AG09319 (cell line): ENCODE results near the gene GPR132.

Experiments
- DNase-seq: peaks from one replicate; pipeline ENCODE4 v3.0.0-alpha.2; 2010; ENCODE audit warnings: low read depth; ENCODE audit errors: extremely low read depth
- TF ChIP-seq, protein P1 (sequence below): IDR thresholded peaks from 2 replicates; pipeline ENCODE4 v1.5.1; 2011; ENCODE audit warnings: low read depth, mild to moderate bottlenecking, inconsistent platforms, low read length, moderate library complexity

The GPR132 gene

DNA sequence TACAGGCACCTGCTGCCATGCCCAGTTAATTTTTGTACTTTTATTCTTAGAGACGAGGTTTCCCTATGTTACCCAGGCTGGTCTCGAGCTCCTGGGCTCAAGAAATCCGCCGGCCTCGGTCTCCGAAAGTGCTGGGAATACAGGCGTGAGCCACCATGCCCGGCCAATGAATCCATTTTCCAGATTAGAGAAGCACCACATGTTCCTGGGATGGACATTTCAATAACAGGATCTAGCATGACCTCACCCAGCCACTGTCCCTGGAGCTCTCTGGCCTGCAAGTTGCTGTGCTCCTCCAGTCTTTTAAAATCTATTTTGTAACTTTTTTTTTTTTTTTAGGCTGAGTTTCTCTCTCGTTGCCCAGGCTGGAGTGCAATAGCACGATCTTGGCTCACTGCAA, 2.2 kb downstream of the GPR132 start:
- TF ChIP-seq, protein P1, sequence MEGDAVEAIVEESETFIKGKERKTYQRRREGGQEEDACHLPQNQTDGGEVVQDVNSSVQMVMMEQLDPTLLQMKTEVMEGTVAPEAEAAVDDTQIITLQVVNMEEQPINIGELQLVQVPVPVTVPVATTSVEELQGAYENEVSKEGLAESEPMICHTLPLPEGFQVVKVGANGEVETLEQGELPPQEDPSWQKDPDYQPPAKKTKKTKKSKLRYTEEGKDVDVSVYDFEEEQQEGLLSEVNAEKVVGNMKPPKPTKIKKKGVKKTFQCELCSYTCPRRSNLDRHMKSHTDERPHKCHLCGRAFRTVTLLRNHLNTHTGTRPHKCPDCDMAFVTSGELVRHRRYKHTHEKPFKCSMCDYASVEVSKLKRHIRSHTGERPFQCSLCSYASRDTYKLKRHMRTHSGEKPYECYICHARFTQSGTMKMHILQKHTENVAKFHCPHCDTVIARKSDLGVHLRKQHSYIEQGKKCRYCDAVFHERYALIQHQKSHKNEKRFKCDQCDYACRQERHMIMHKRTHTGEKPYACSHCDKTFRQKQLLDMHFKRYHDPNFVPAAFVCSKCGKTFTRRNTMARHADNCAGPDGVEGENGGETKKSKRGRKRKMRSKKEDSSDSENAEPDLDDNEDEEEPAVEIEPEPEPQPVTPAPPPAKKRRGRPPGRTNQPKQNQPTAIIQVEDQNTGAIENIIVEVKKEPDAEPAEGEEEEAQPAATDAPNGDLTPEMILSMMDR, result no peak

DNA sequence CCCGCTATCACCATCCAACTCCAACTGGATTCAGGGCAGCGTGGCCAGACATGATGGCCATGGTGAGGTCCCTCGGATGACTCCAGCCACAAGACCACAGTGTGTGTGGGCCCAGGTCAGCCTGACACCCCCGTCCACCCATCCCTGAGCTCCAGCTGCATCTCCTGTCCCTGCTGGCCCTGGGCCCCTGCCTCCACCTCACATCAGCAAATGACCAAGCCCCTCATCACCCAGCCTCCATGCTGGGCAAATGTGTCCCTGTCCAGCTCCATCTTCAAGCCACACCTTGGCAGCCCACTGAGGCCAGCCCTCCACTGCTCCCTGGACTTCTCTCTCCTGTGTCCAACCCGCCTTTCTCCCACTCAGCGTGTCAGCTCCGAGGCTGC, 3.2 kb downstream of the GPR132 start:
- DNase-seq, result no peak
- TF ChIP-seq, protein P1, result no peak

More for the DNA sequence above, 2.2 kb downstream of the GPR132 start:
- DNase-seq, result no peak

DNA sequence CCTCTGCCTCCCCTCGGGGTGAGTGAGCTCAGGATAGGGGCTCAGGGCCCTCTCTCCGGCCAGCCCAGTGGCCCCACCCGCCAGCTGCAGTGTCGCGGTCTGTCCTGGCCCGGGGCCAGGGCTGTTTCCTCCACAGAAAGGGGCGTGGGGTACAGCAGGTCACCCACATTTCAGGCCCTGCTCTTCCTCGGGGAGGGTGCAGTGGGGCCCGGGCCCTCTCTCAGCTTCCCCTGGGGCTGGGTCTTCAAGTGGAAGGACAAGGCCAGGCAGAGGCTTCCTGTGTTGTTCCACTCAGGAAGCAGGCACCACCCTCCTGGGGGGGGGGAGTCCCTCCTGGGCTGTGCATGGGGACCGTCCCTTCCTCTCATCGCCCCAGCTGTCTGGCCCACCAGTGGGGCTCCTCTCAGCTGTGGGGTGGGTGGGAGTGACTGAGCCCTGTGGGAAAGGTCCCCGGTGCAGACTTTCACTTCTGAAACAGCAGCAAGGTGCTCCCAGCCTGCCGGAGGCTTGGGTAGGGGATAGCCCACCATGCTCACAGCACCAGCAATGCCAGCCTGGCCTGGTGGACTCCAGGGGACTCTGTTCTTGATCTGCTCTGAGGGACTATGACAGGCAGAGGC, 3.7 kb downstream of the GPR132 start:
- TF ChIP-seq, protein P1, result no peak
- DNase-seq, result no peak

DNA sequence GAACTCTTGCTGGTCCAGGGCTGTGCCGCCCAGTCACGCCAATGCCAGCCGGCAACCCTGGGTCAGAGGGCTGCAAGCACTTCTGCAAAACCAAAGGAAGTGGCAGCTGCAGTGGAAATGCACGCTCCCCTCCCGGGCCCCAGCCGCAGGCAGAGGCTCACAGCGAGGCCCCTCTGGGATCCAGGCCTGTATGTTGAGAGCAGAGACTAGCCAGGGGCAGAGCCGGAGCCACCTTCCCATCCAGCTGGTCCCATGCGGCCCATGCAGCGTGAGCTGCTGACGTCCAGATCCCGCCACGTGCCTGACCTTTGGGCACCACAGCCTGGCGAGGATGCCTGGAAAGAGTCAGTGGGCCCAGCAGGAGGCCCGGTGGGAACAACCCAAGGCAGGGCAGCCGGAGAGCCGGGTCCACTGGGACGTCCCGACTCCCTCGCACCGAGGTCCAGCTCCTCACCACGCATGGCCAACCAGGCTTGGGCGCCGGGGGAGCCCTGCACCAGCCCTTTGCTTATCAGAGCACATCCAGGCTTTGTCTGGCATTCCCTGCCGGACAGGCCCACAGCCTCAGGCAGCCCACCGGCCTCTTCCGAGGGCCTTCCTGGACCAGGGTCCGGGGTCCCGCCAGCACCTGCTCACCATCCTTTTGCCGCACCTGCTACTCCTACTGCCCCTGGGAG, 4.3 kb downstream of the GPR132 start:
- TF ChIP-seq, protein P1, result no peak
- no peak for DNase-seq

DNA sequence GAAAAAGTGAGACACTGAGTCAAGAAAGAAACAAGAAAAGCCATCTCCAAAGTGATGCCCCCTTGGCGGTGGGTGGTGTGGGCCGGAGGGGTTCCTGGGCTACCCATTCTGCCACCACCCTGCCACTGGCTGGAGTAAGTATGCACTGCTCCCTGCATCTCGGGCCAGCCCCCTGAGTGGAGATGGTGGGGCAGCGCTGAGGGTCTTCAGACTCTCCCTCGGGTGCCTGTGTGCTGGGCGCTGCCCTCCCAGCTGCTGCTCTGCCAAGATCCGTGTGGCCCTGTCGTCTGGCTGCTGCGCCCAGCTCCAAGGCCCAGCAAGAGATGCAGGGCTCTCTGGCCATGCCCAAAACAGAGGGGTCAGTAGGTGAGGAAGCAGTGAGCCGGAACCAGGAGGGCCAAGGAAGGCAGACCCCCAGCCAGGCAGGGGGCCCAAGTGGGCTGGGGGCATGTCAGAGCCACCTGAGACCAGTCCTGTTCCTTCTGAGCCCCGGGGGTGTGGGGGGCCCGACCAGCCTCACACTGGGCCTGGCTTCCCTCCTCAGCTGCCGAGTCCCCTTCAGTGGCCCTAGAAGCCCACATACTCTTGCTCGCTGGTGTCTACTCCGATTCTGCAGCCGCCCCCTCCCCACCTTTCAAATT, 5.2 kb downstream of the GPR132 start:
- DNase-seq, result no peak
- TF ChIP-seq, protein P1, result no peak

DNA sequence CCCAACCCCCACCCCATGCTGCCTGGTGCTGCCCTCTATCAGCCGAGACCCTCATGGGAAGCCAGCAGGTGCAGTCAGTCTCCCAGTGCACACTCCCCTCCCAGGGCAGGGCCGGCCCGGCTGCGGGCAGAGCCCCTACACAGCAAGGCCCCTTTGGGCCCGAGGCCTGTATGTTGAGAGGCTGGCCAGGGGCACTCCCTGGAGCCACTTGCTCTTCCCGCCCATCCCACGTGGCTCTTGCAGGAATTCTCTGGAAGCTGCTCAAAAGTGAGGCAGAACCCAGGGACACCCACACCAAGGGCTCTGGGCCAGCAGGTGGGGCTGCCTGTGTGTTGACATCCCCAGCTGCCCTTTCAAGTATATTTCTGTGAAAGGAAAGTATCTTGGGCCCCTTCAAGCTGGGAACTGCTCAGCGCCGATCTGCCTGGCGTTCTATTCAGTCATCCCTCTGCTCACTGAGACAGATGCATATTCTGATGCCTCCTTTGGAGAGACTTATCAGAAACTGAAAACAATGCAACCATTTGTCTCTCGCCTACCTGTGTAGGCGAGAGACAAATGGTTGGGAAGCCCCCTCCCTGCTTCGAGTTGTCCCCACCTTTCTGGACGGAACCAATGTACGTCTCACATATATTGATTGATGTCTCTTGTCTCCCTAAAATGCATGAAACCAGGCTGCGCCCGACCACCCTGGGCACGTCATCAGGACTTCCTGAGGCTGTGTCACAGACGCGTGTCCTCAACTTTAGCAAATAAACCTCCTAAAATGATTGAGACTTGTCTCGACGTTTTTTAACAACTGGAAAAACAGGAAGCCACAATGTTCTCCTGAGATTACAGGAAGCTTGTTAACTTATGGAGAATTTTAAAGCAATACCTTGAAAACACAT, 6.0 kb downstream of the GPR132 start:
- DNase-seq, result no peak
- TF ChIP-seq, protein P1, result no peak
